H1 (cell line): ENCODE results near the gene ARHGAP12.

Experiments used
- ATF2 ChIP-seq: IDR thresholded peaks from 2 replicates; pipeline ENCODE4 v1.6.1; 2012; ENCODE audit warnings: low read length, inconsistent platforms
- EGR1 ChIP-seq: IDR thresholded peaks from 2 replicates; pipeline ENCODE4 v1.6.1; 2011; ENCODE audit warnings: low read depth, low read length, borderline replicate concordance
- MAX ChIP-seq: IDR thresholded peaks from 2 replicates; pipeline ENCODE4 v1.6.1; 2012; ENCODE audit warnings: inconsistent platforms
- POLR2A ChIP-seq, 2 experiments: IDR thresholded peaks; 1 replicate in 1 of 2; 2 replicates in 1 of 2; pipeline ENCODE4 v1.6.1; 2011; ENCODE audit warnings: low read depth in 2 of 2, low read length in 2 of 2, mild to moderate bottlenecking in 2 of 2; ENCODE audit errors: control extremely low read depth in 1 of 2
- POLR2AphosphoS5 ChIP-seq: IDR thresholded peaks from 2 replicates; pipeline ENCODE4 v1.6.1; 2011; ENCODE audit warnings: low read depth, low read length
- RAD21 ChIP-seq, 2 experiments: IDR thresholded peaks in 1 of 2; conservative IDR thresholded peaks in 1 of 2; 2 replicates each; pipeline ENCODE4 v1.6.1; 2011; ENCODE audit warnings: low read depth in 2 of 2, low read length in 2 of 2, improper control_type of control experiment in 1 of 2, inconsistent platforms in 1 of 2, mild to moderate bottlenecking in 1 of 2, moderate library complexity in 1 of 2
- TAF1 ChIP-seq: IDR thresholded peaks from 2 replicates; pipeline ENCODE4 v1.6.1; 2011; ENCODE audit warnings: mild to moderate bottlenecking, low read depth, low read length

- TF ChIP-seq RAD21 (IDR thresholded peaks at IDR 0.05 in 1 of 2, conservative IDR thresholded peaks at IDR 0.05 in 1 of 2; ENCODE audit: low read depth in 2 of 2, low read length in 2 of 2), result peak; percentile 26 to 31; a peak in 2 of 4 replicates
- TF ChIP-seq EGR1, result no peak
- no peak for TF ChIP-seq ATF2
- no peak for TF ChIP-seq MAX
- no peak for TF ChIP-seq POLR2A (IDR thresholded peaks at IDR 0.05; ENCODE audit: control extremely low read depth in 1 of 2, low read depth in 2 of 2, low read length in 2 of 2)
- TF ChIP-seq POLR2AphosphoS5, result no peak
- no peak for TF ChIP-seq TAF1
Measured at GRCh38 chr10:31947144-31947926, 18.7 kb upstream of the ARHGAP12 start.
